NCI-H526 (cell line): ENCODE measurements around the gene NDC1.
"Not testable (repeated sequence)": the region's sequence is repeated elsewhere in the genome, so short reads cannot be mapped to it uniquely, and the experiment has no call there.

Experiments used
- DNase-seq, 2 experiments: peaks; one replicate each; lab custom pipeline; 2025; lab: John Stamatoyannopoulos, UW

Gene NDC1

GRCh38 chr1:53837924-53838653 is at the start of gene NDC1:
NDC1 (minus strand) TSS chr1:53838296; CDS start chr1:53838261, 35 bp downstream.
- peak; percentile 98 to 99 for DNase-seq

- DNase-seq: not testable (repeated sequence)
These were observed 45.5 kb upstream of the NDC1 start for GRCh38 chr1:53883600-53883999.

- not testable (repeated sequence) for DNase-seq
These were observed 43.8 kb upstream of the NDC1 start for GRCh38 chr1:53881853-53882252.

GRCh38 chr1:53878492-53879105 is 40.5 kb upstream of the NDC1 start:
- peak; percentile 9 to 66 for DNase-seq

- DNase-seq: not testable (repeated sequence)
These were observed 37.1 kb upstream of the NDC1 start for GRCh38 chr1:53875150-53875549.

- DNase-seq: no peak
These were observed 33.8 kb upstream of the NDC1 start for GRCh38 chr1:53871773-53872484.

- DNase-seq: no peak
These were observed 33.1 kb upstream of the NDC1 start for GRCh38 chr1:53871221-53871620.

GRCh38 chr1:53869454-53870117 is 31.5 kb upstream of the NDC1 start:
- DNase-seq: no peak

- no peak for DNase-seq
These were observed 30.5 kb upstream of the NDC1 start for GRCh38 chr1:53868565-53868964.

- DNase-seq: peak; percentile 71 to 83
These were observed 24.4 kb upstream of the NDC1 start for GRCh38 chr1:53862507-53862906.

- peak; percentile 18 to 86 for DNase-seq
These were observed 22.9 kb upstream of the NDC1 start for GRCh38 chr1:53860967-53861411.

- DNase-seq: peak; percentile 61
These were observed 13.6 kb upstream of the NDC1 start for GRCh38 chr1:53851571-53852285.

GRCh38 chr1:53850082-53850673 is 12.1 kb upstream of the NDC1 start:
- DNase-seq: no peak

- no peak for DNase-seq
These were observed 9.9 kb upstream of the NDC1 start for GRCh38 chr1:53847980-53848379.

GRCh38 chr1:53842347-53842746 is 4.3 kb upstream of the NDC1 start:
- no peak for DNase-seq

- no peak for DNase-seq
These were observed 518 bp upstream of the NDC1 start for GRCh38 chr1:53838654-53838974.

GRCh38 chr1:53837646-53837923 is 511 bp downstream of the NDC1 start:
- peak in 1 of 2 experiments; percentile 40 for DNase-seq

GRCh38 chr1:53835491-53835890 is 2.6 kb downstream of the NDC1 start:
- DNase-seq: peak; percentile 76 to 79

GRCh38 chr1:53834776-53835175 is 3.3 kb downstream of the NDC1 start:
- DNase-seq: no peak

- no peak for DNase-seq
These were observed 4.7 kb downstream of the NDC1 start for GRCh38 chr1:53833393-53833792.

GRCh38 chr1:53826367-53826766 is 11.7 kb downstream of the NDC1 start:
- DNase-seq: peak in 1 of 2 experiments; percentile 8

- no peak for DNase-seq
These were observed 12.8 kb downstream of the NDC1 start for GRCh38 chr1:53825306-53825705.
